K562 (cell line): ENCODE results near the gene PCYT1A. TPM values are rescaled to one million over a fixed set of nuclear protein-coding genes. Genes with fewer than 3 reads are reported as not detected.
A peak's percentile ranks its signal among the peaks of the same experiment; 100 is the strongest.

Experiments
- CBX5 ChIP-seq: IDR thresholded peaks from 2 replicates; pipeline ENCODE4 v1.6.1; 2014; ENCODE audit warnings: low read depth, borderline replicate concordance
- CREBBP ChIP-seq: IDR thresholded peaks from one replicate; pipeline ENCODE4 v1.6.1; 2012; ENCODE audit warnings: low read depth, mild to moderate bottlenecking, control low read depth, inconsistent platforms, low read length
- EHMT2 ChIP-seq: fragments of 450-650 bp; IDR thresholded peaks from 2 replicates; pipeline ENCODE4 v1.6.1; 2018; ENCODE audit warnings: antibody characterized with exemption
- FOS ChIP-seq: IDR thresholded peaks from 3 replicates; pipeline ENCODE4 v1.6.1; 2011; ENCODE audit not compliant: insufficient read length; ENCODE audit errors: extremely low read depth
- FOXA1 ChIP-seq: fragments of 450-650 bp; IDR thresholded peaks from 2 replicates; pipeline ENCODE4 v1.6.1; 2016; ENCODE audit warnings: mild to moderate bottlenecking, borderline replicate concordance
- FOXM1 ChIP-seq, 2 experiments: fragments of 450-650 bp in 1 of 2; sonication (generic) in 1 of 2; formaldehyde crosslinking in 1 of 2; IDR thresholded peaks; 2 replicates each; pipeline versions ENCODE4 v1.6.1 to v1.9.0; 2017 to 2022; ENCODE audit warnings: low read depth in 2 of 2, mild to moderate bottlenecking in 2 of 2, missing genetic modification reagents in 1 of 2, moderate library complexity in 1 of 2
- IRF2 ChIP-seq: sonication (generic); formaldehyde crosslinking; IDR thresholded peaks from 2 replicates; pipeline ENCODE4 v1.8.1; 2022; ENCODE audit warnings: mild to moderate bottlenecking, missing genetic modification reagents
- MYNN ChIP-seq, 2 experiments: sonication (generic); formaldehyde crosslinking in 1 of 2; IDR thresholded peaks; 2 replicates each; pipeline versions ENCODE4 v1.5.0 to v1.6.1; 2016 to 2020; ENCODE audit warnings: antibody characterized with exemption in 1 of 2, missing genetic modification reagents in 1 of 2
- NBN ChIP-seq: fragments of 450-650 bp; IDR thresholded peaks from 2 replicates; pipeline ENCODE4 v1.6.1; 2016; ENCODE audit warnings: low read depth, mild to moderate bottlenecking
- PHF20 ChIP-seq: fragments of 450-650 bp; IDR thresholded peaks from 2 replicates; pipeline ENCODE4 v1.6.1; 2018; ENCODE audit not compliant: partially characterized antibody
- PML ChIP-seq: IDR thresholded peaks from 2 replicates; pipeline ENCODE4 v1.6.1; 2012; ENCODE audit warnings: low read length, inconsistent platforms
- POLR2AphosphoS5 ChIP-seq: IDR thresholded peaks from 2 replicates; pipeline ENCODE4 v1.6.1; 2011; ENCODE audit warnings: mild to moderate bottlenecking, low read depth, low read length, moderate library complexity; ENCODE audit not compliant: control insufficient read depth, insufficient read depth
- POLR2G ChIP-seq: fragments of 200-400 bp; formaldehyde crosslinking; IDR thresholded peaks from 2 replicates; pipeline ENCODE4 v1.6.1; 2017; ENCODE audit warnings: low read depth, mild to moderate bottlenecking, antibody characterized with exemption, low read length, moderate library complexity
- RB1 ChIP-seq: fragments of 450-650 bp; IDR thresholded peaks from 2 replicates; pipeline ENCODE4 v1.6.1; 2017; ENCODE audit warnings: low read depth, mild to moderate bottlenecking
- RBM14 ChIP-seq: fragments of 200-400 bp; formaldehyde crosslinking; IDR thresholded peaks from 2 replicates; pipeline ENCODE4 v1.6.1; 2018; ENCODE audit warnings: low read depth, mild to moderate bottlenecking, low read length, moderate library complexity, borderline replicate concordance; ENCODE audit not compliant: insufficient read depth
- RBM39 ChIP-seq: fragments of 200-400 bp; formaldehyde crosslinking; optimal IDR thresholded peaks from 2 replicates; pipeline ENCODE3; 2018; ENCODE audit warnings: low read depth, low read length
- STAT5A ChIP-seq: IDR thresholded peaks from 2 replicates; pipeline ENCODE4 v1.6.1; 2012; ENCODE audit warnings: low read length, inconsistent platforms, borderline replicate concordance
- WHSC1 ChIP-seq: IDR thresholded peaks from one replicate; pipeline ENCODE4 v1.6.1; 2012; ENCODE audit warnings: low read length, control low read depth, inconsistent platforms
- YY1 ChIP-seq, 3 experiments: IDR thresholded peaks; 2 replicates each; pipeline ENCODE4 v1.6.1; 2011; ENCODE audit warnings: low read length in 2 of 3, mild to moderate bottlenecking in 2 of 3, moderate library complexity in 2 of 3, borderline replicate concordance in 1 of 3, control low read depth in 1 of 3, low read depth in 1 of 3; ENCODE audit not compliant: insufficient read depth in 3 of 3, insufficient replicate concordance in 2 of 3, control insufficient read depth in 1 of 3, insufficient read length in 1 of 3; ENCODE audit errors: extremely low read depth in 1 of 3
- ZNF175 ChIP-seq: fragments of 200-800 bp; sonication (Bioruptor generic); IDR thresholded peaks from 2 replicates; pipeline ENCODE4 v1.6.1; 2016; ENCODE audit warnings: low read depth, mild to moderate bottlenecking, missing genetic modification characterization, missing compliant biosample characterization
- ZNF707 ChIP-seq: fragments of 250-450 bp; sonication (Bioruptor Pico); conservative IDR thresholded peaks from 2 replicates; pipeline ENCODE4 v1.8.0; 2022; ENCODE audit warnings: inconsistent platforms, mild to moderate bottlenecking, moderate library complexity
- polyA plus RNA-seq, 8 experiments: library from polyadenylated mRNA; depleted of rRNA in 4 of 8; stranded (reverse) in 5 of 8; unstranded in 3 of 8; fragments of >200 nt; fragmentation: Nextera tagmentation in 2 of 8; fragmentation: Illumina TruSeq in 1 of 8; extraction: Ambion mirVana in 2 of 8; extraction: Trizol in 1 of 8; gene quantifications; 2 replicates each; pipeline versions ENCODE4 v1.2.1 to v1.2.3, GENCODE V29; 2011 to 2014; ENCODE audit warnings: inconsistent platforms in 1 of 8, missing spikeins in 1 of 8
- total RNA-seq, 7 experiments: library from RNA; depleted of rRNA in 6 of 7; stranded (reverse); fragments of >200 nt in 6 of 7; fragmentation: Illumina TruSeq in 2 of 7; extraction: Trizol in 2 of 7; gene quantifications; 2 replicates each; pipeline versions ENCODE4 v1.2.1 to v1.2.3, GENCODE V29; 2011 to 2021; ENCODE audit warnings: low replicate concordance in 1 of 7
- TF ChIP-seq, protein P1 (sequence below): sonication (generic); formaldehyde crosslinking; IDR thresholded peaks from 2 replicates; pipeline ENCODE4 v1.8.1; 2023; ENCODE audit warnings: mild to moderate bottlenecking, missing genetic modification reagents
- TF ChIP-seq, protein P2 (sequence below), 2 experiments: fragments of 250-450 bp in 1 of 2; fragments of 450-650 bp in 1 of 2; sonication (Bioruptor Pico) in 1 of 2; IDR thresholded peaks; 2 replicates each; pipeline versions ENCODE4 v1.6.1 to v1.8.0; 2016 to 2021; ENCODE audit warnings: mild to moderate bottlenecking in 2 of 2, moderate library complexity in 2 of 2, missing compliant biosample characterization in 1 of 2, missing genetic modification characterization in 1 of 2
- TF ChIP-seq, protein P3 (sequence below): fragments of 250-450 bp; sonication (Bioruptor Pico); IDR thresholded peaks from 2 replicates; pipeline ENCODE4 v1.5.0; 2021

Gene PCYT1A
- total and polyA plus RNA-seq, 9 of the 15 experiments (the other 6 are each of a cell fraction or from before 2014, with no cell fraction given), result 13.4 to 62.8 (median 49.4) TPM

DNA sequence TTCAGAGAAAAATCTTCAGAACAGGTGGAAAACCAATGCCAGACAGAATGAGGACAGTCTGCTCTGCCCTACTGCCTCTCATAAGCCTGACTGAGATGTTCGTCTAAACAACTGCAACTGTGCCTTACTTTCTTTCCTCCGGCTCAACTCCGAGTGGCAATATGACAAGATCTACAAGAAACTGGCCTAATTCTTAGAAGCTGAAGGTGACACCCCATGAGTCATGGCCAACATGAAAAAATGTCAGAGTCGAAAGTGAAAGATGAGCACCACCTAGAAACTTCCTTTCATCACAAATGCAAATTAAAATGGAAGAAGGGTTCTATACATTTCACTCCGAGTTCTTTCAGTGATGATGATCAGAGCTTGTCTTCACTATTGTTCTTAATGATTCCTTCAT, 12.9 kb downstream of the PCYT1A start (continued):
- TF ChIP-seq FOXM1 (IDR thresholded peaks at IDR 0.05; ENCODE audit: low read depth) (no peak), FOXM1 (CRISPR knock-in tag; IDR thresholded peaks at IDR 0.05; ENCODE audit: low read depth) (no peak), ZNF707 (no peak), POLR2AphosphoS5 (0 out of 2 replicates have a peak, but pooled peaks have one; percentile 32), RB1 (no peak), FOS (peak; percentile 38), MYNN (IDR thresholded peaks at IDR 0.05) (no peak), MYNN (CRISPR knock-in tag; IDR thresholded peaks at IDR 0.05) (no peak), RBM14 (no peak), FOXA1 (no peak), ZNF175 (CRISPR knock-in tag) (no peak), PHF20 (no peak), YY1 (IDR thresholded peaks at IDR 0.05; ENCODE audit: borderline replicate concordance in 1 of 3, control insufficient read depth in 1 of 3, extremely low read depth in 1 of 3, insufficient read depth in 3 of 3, insufficient read length in 1 of 3, insufficient replicate concordance in 2 of 3, low read depth in 1 of 3, low read length in 2 of 3) (peak in 1 of 3 experiments; percentile 25), PML (no peak), STAT5A (peak; percentile 86), IRF2 (CRISPR knock-in tag) (no peak), CBX5 (no peak), EHMT2 (0 out of 2 replicates have a peak, but pooled peaks have one; percentile 58), RBM39 (no peak), POLR2G (no peak), CREBBP (no peak), NBN (0 out of 2 replicates have a peak, but pooled peaks have one; percentile 56), WHSC1 (no peak)
- TF ChIP-seq, protein P1, sequence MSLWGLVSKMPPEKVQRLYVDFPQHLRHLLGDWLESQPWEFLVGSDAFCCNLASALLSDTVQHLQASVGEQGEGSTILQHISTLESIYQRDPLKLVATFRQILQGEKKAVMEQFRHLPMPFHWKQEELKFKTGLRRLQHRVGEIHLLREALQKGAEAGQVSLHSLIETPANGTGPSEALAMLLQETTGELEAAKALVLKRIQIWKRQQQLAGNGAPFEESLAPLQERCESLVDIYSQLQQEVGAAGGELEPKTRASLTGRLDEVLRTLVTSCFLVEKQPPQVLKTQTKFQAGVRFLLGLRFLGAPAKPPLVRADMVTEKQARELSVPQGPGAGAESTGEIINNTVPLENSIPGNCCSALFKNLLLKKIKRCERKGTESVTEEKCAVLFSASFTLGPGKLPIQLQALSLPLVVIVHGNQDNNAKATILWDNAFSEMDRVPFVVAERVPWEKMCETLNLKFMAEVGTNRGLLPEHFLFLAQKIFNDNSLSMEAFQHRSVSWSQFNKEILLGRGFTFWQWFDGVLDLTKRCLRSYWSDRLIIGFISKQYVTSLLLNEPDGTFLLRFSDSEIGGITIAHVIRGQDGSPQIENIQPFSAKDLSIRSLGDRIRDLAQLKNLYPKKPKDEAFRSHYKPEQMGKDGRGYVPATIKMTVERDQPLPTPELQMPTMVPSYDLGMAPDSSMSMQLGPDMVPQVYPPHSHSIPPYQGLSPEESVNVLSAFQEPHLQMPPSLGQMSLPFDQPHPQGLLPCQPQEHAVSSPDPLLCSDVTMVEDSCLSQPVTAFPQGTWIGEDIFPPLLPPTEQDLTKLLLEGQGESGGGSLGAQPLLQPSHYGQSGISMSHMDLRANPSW, result no peak
- TF ChIP-seq, protein P2, sequence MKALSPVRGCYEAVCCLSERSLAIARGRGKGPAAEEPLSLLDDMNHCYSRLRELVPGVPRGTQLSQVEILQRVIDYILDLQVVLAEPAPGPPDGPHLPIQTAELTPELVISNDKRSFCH (CRISPR knock-in tag; IDR thresholded peaks at IDR 0.05), result no peak
- TF ChIP-seq, protein P2 (tag; IDR thresholded peaks at IDR 0.05), result no peak
- TF ChIP-seq, protein P3, sequence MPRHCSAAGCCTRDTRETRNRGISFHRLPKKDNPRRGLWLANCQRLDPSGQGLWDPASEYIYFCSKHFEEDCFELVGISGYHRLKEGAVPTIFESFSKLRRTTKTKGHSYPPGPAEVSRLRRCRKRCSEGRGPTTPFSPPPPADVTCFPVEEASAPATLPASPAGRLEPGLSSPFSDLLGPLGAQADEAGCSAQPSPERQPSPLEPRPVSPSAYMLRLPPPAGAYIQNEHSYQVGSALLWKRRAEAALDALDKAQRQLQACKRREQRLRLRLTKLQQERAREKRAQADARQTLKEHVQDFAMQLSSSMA (CRISPR knock-in tag), result no peak
